ENCODE measurements around the gene KCNMB4.

Gene KCNMB4

GRCh38 chr12:70448371-70448770 lies 82.3 kb downstream of the KCNMB4 start:
- no CpG with 5 or more reads among the region's 4 CpGs for WGBS (ENCODE audit: extremely low coverage, insufficient coverage, low lambda C conversion rate)
- H2BK5ac ChIP-seq (ENCODE audit: low read length), result no peak overlapping the region
- no peak overlapping the region for H3K18ac ChIP-seq (ENCODE audit: low read length)
- no peak overlapping the region for H3K4ac ChIP-seq (ENCODE audit: low read depth, low read length)
- H3K4me3 ChIP-seq (ENCODE audit: low read length), result no peak overlapping the region
- H2BK15ac ChIP-seq (replicated peaks; ENCODE audit: low read depth), result no peak overlapping the region
- H3K27me3 ChIP-seq (ENCODE audit: insufficient read depth, low read length, poor library complexity), result no peaks in the 10 kb centered on the region
- no peak overlapping the region for H2BK120ac ChIP-seq (ENCODE audit: low read depth, low read length)
- H3K23ac ChIP-seq (ENCODE audit: low read length), result no peak overlapping the region
- no peaks in the 10 kb centered on the region for H3K36me3 ChIP-seq (ENCODE audit: control insufficient read depth, insufficient read depth, low read length)
- no peak overlapping the region for H2AK5ac ChIP-seq (ENCODE audit: low read length)
- no peaks in the 10 kb centered on the region for H3K4me1 ChIP-seq (ENCODE audit: control insufficient read depth, low read depth, low read length)
- no peak for DNase-seq
- no peak overlapping the region for H4K5ac ChIP-seq (ENCODE audit: low read length)
- H3K79me1 ChIP-seq (ENCODE audit: low read length), result no peaks in the 10 kb centered on the region
- no peak overlapping the region for H4K8ac ChIP-seq (ENCODE audit: low read depth, low read length)
- no peak overlapping the region for H3K4me2 ChIP-seq (ENCODE audit: low read length)
- H3K79me2 ChIP-seq (ENCODE audit: control insufficient read depth, insufficient read depth, low read length), result no peaks in the 10 kb centered on the region
- H3K9ac ChIP-seq (ENCODE audit: low read length), result no peak overlapping the region
- no peak overlapping the region for H3K27ac ChIP-seq (ENCODE audit: low read depth, low read length)
- no peak overlapping the region for H3K56ac ChIP-seq (ENCODE audit: low read length)

- H3K18ac ChIP-seq (ENCODE audit: low read length), result no peak overlapping the region
- no peak overlapping the region for H3K9ac ChIP-seq (ENCODE audit: low read length)
- H3K23ac ChIP-seq (ENCODE audit: low read length), result no peak overlapping the region
- no peak overlapping the region for H2BK15ac ChIP-seq (replicated peaks; ENCODE audit: low read depth)
- no peak overlapping the region for H4K8ac ChIP-seq (ENCODE audit: low read depth, low read length)
- no peaks in the 10 kb centered on the region for H3K79me2 ChIP-seq (ENCODE audit: control insufficient read depth, insufficient read depth, low read length)
- no peak overlapping the region for H4K5ac ChIP-seq (ENCODE audit: low read length)
- no peaks in the 10 kb centered on the region for H3K27me3 ChIP-seq (ENCODE audit: insufficient read depth, low read length, poor library complexity)
- no peak overlapping the region for H3K4ac ChIP-seq (ENCODE audit: low read depth, low read length)
- no peak overlapping the region for H2BK5ac ChIP-seq (ENCODE audit: low read length)
- H3K4me3 ChIP-seq (ENCODE audit: low read length), result no peak overlapping the region
- no peaks in the 10 kb centered on the region for H3K36me3 ChIP-seq (ENCODE audit: control insufficient read depth, insufficient read depth, low read length)
- WGBS (ENCODE audit: extremely low coverage, insufficient coverage, low lambda C conversion rate), result no CpG with 5 or more reads among the region's 13 CpGs
- H3K79me1 ChIP-seq (ENCODE audit: low read length), result no peaks in the 10 kb centered on the region
- H3K4me2 ChIP-seq (ENCODE audit: low read length), result no peak overlapping the region
- no peak overlapping the region for H3K27ac ChIP-seq (ENCODE audit: low read depth, low read length)
- no peak for DNase-seq
- no peak overlapping the region for H2AK5ac ChIP-seq (ENCODE audit: low read length)
- no peak overlapping the region for H2BK120ac ChIP-seq (ENCODE audit: low read depth, low read length)
- no peak overlapping the region for H3K56ac ChIP-seq (ENCODE audit: low read length)
- H3K4me1 ChIP-seq (ENCODE audit: control insufficient read depth, low read depth, low read length), result no peaks in the 10 kb centered on the region
Observed at GRCh38 chr12:70449074-70449752, 83.1 kb downstream of the KCNMB4 start.

GRCh38 chr12:70449753-70450341 lies 83.8 kb downstream of the KCNMB4 start:
- H3K4me3 ChIP-seq (ENCODE audit: low read length), result no peak overlapping the region
- H3K4ac ChIP-seq (ENCODE audit: low read depth, low read length), result no peak overlapping the region
- no peaks in the 10 kb centered on the region for H3K27me3 ChIP-seq (ENCODE audit: insufficient read depth, low read length, poor library complexity)
- H3K79me2 ChIP-seq (ENCODE audit: control insufficient read depth, insufficient read depth, low read length), result no peaks in the 10 kb centered on the region
- H4K8ac ChIP-seq (ENCODE audit: low read depth, low read length), result no peak overlapping the region
- H3K4me2 ChIP-seq (ENCODE audit: low read length), result no peak overlapping the region
- no peak overlapping the region for H3K18ac ChIP-seq (ENCODE audit: low read length)
- H3K36me3 ChIP-seq (ENCODE audit: control insufficient read depth, insufficient read depth, low read length), result no peaks in the 10 kb centered on the region
- no peak overlapping the region for H2AK5ac ChIP-seq (ENCODE audit: low read length)
- no peaks in the 10 kb centered on the region for H3K79me1 ChIP-seq (ENCODE audit: low read length)
- no CpG with 5 or more reads among the region's 2 CpGs for WGBS (ENCODE audit: extremely low coverage, insufficient coverage, low lambda C conversion rate)
- no peaks in the 10 kb centered on the region for H3K4me1 ChIP-seq (ENCODE audit: control insufficient read depth, low read depth, low read length)
- no peak overlapping the region for H2BK120ac ChIP-seq (ENCODE audit: low read depth, low read length)
- no peak overlapping the region for H3K9ac ChIP-seq (ENCODE audit: low read length)
- no peak overlapping the region for H2BK5ac ChIP-seq (ENCODE audit: low read length)
- no peak overlapping the region for H3K27ac ChIP-seq (ENCODE audit: low read depth, low read length)
- no peak overlapping the region for H3K56ac ChIP-seq (ENCODE audit: low read length)
- H3K23ac ChIP-seq (ENCODE audit: low read length), result no peak overlapping the region
- H4K5ac ChIP-seq (ENCODE audit: low read length), result no peak overlapping the region
- H2BK15ac ChIP-seq (replicated peaks; ENCODE audit: low read depth), result no peak overlapping the region
- DNase-seq, result no peak

GRCh38 chr12:70451528-70451927 lies 85.4 kb downstream of the KCNMB4 start:
- WGBS (ENCODE audit: extremely low coverage, insufficient coverage, low lambda C conversion rate), result no CpG with 5 or more reads among the region's 1 CpG
- no peak overlapping the region for H3K23ac ChIP-seq (ENCODE audit: low read length)
- no peaks in the 10 kb centered on the region for H3K36me3 ChIP-seq (ENCODE audit: control insufficient read depth, insufficient read depth, low read length)
- H4K8ac ChIP-seq (ENCODE audit: low read depth, low read length), result no peak overlapping the region
- no peak overlapping the region for H2BK15ac ChIP-seq (replicated peaks; ENCODE audit: low read depth)
- no peak overlapping the region for H3K4ac ChIP-seq (ENCODE audit: low read depth, low read length)
- no peak for DNase-seq
- no peaks in the 10 kb centered on the region for H3K79me2 ChIP-seq (ENCODE audit: control insufficient read depth, insufficient read depth, low read length)
- H2BK5ac ChIP-seq (ENCODE audit: low read length), result no peak overlapping the region
- H3K27me3 ChIP-seq (ENCODE audit: insufficient read depth, low read length, poor library complexity), result no peaks in the 10 kb centered on the region
- H3K79me1 ChIP-seq (ENCODE audit: low read length), result no peaks in the 10 kb centered on the region
- H3K9ac ChIP-seq (ENCODE audit: low read length), result no peak overlapping the region
- no peak overlapping the region for H4K5ac ChIP-seq (ENCODE audit: low read length)
- no peak overlapping the region for H2BK120ac ChIP-seq (ENCODE audit: low read depth, low read length)
- H3K4me2 ChIP-seq (ENCODE audit: low read length), result no peak overlapping the region
- H3K27ac ChIP-seq (ENCODE audit: low read depth, low read length), result no peak overlapping the region
- H3K56ac ChIP-seq (ENCODE audit: low read length), result no peak overlapping the region
- H2AK5ac ChIP-seq (ENCODE audit: low read length), result no peak overlapping the region
- H3K4me1 ChIP-seq (ENCODE audit: control insufficient read depth, low read depth, low read length), result no peaks in the 10 kb centered on the region
- H3K18ac ChIP-seq (ENCODE audit: low read length), result no peak overlapping the region
- H3K4me3 ChIP-seq (ENCODE audit: low read length), result no peak overlapping the region

GRCh38 chr12:70456953-70457352 lies 90.9 kb downstream of the KCNMB4 start:
- H2AK5ac ChIP-seq (ENCODE audit: low read length), result no peak overlapping the region
- no peak overlapping the region for H2BK5ac ChIP-seq (ENCODE audit: low read length)
- no peak overlapping the region for H3K23ac ChIP-seq (ENCODE audit: low read length)
- H3K27ac ChIP-seq (ENCODE audit: low read depth, low read length), result no peak overlapping the region
- H4K5ac ChIP-seq (ENCODE audit: low read length), result no peak overlapping the region
- H3K18ac ChIP-seq (ENCODE audit: low read length), result no peak overlapping the region
- no peaks in the 10 kb centered on the region for H3K79me1 ChIP-seq (ENCODE audit: low read length)
- no peak overlapping the region for H3K4me3 ChIP-seq (ENCODE audit: low read length)
- no peaks in the 10 kb centered on the region for H3K4me1 ChIP-seq (ENCODE audit: control insufficient read depth, low read depth, low read length)
- H3K4ac ChIP-seq (ENCODE audit: low read depth, low read length), result no peak overlapping the region
- DNase-seq, result no peak
- no peak overlapping the region for H3K9ac ChIP-seq (ENCODE audit: low read length)
- no peaks in the 10 kb centered on the region for H3K27me3 ChIP-seq (ENCODE audit: insufficient read depth, low read length, poor library complexity)
- H4K8ac ChIP-seq (ENCODE audit: low read depth, low read length), result no peak overlapping the region
- H3K56ac ChIP-seq (ENCODE audit: low read length), result no peak overlapping the region
- H3K4me2 ChIP-seq (ENCODE audit: low read length), result no peak overlapping the region
- H3K36me3 ChIP-seq (ENCODE audit: control insufficient read depth, insufficient read depth, low read length), result no peaks in the 10 kb centered on the region
- H2BK15ac ChIP-seq (replicated peaks; ENCODE audit: low read depth), result no peak overlapping the region
- H2BK120ac ChIP-seq (ENCODE audit: low read depth, low read length), result no peak overlapping the region
- H3K79me2 ChIP-seq (ENCODE audit: control insufficient read depth, insufficient read depth, low read length), result no peaks in the 10 kb centered on the region

- no peak overlapping the region for H4K8ac ChIP-seq (ENCODE audit: low read depth, low read length)
- no peak overlapping the region for H3K27ac ChIP-seq (ENCODE audit: low read depth, low read length)
- H2AK5ac ChIP-seq (ENCODE audit: low read length), result no peak overlapping the region
- H3K4me2 ChIP-seq (ENCODE audit: low read length), result no peak overlapping the region
- H3K4ac ChIP-seq (ENCODE audit: low read depth, low read length), result no peak overlapping the region
- no peak overlapping the region for H3K4me3 ChIP-seq (ENCODE audit: low read length)
- H3K27me3 ChIP-seq (ENCODE audit: insufficient read depth, low read length, poor library complexity), result no peaks in the 10 kb centered on the region
- H3K4me1 ChIP-seq (ENCODE audit: control insufficient read depth, low read depth, low read length), result no peaks in the 10 kb centered on the region
- DNase-seq, result no peak
- H3K36me3 ChIP-seq (ENCODE audit: control insufficient read depth, insufficient read depth, low read length), result no peaks in the 10 kb centered on the region
- H3K9ac ChIP-seq (ENCODE audit: low read length), result no peak overlapping the region
- H2BK15ac ChIP-seq (replicated peaks; ENCODE audit: low read depth), result no peak overlapping the region
- H3K23ac ChIP-seq (ENCODE audit: low read length), result no peak overlapping the region
- no peaks in the 10 kb centered on the region for H3K79me1 ChIP-seq (ENCODE audit: low read length)
- H3K79me2 ChIP-seq (ENCODE audit: control insufficient read depth, insufficient read depth, low read length), result no peaks in the 10 kb centered on the region
- no peak overlapping the region for H3K18ac ChIP-seq (ENCODE audit: low read length)
- H2BK120ac ChIP-seq (ENCODE audit: low read depth, low read length), result no peak overlapping the region
- H2BK5ac ChIP-seq (ENCODE audit: low read length), result no peak overlapping the region
- no peak overlapping the region for H4K5ac ChIP-seq (ENCODE audit: low read length)
- H3K56ac ChIP-seq (ENCODE audit: low read length), result no peak overlapping the region
Observed at GRCh38 chr12:70459786-70460185, 93.7 kb downstream of the KCNMB4 start.
